GM21526 (cell line): ENCODE results near the gene GPR31.

Source experiments
- ATAC-seq: cut with Tn5 transposase; IDR thresholded peaks from one replicate; pipeline ENCODE4 v1.9.1; 2021; ENCODE audit warnings: moderate library complexity; ENCODE audit not compliant: unreplicated experiment, low FRiP score

The GPR31 gene

GRCh38 chr6:167122041-167122826 is 35.5 kb downstream of the GPR31 start:
- peak; percentile 42 for ATAC-seq

- no peak for ATAC-seq
These were observed 36.4 kb downstream of the GPR31 start for GRCh38 chr6:167121335-167121841.

GRCh38 chr6:167120583-167120903 is 37.2 kb downstream of the GPR31 start:
- ATAC-seq: no peak

GRCh38 chr6:167119670-167120582 is 37.9 kb downstream of the GPR31 start:
- ATAC-seq: no peak

GRCh38 chr6:167118839-167119238 is 38.9 kb downstream of the GPR31 start:
- ATAC-seq: no peak

- ATAC-seq: no peak
These were observed 39.8 kb downstream of the GPR31 start for GRCh38 chr6:167118006-167118405.

GRCh38 chr6:167116838-167117228 is 40.9 kb downstream of the GPR31 start:
- ATAC-seq: no peak

- no peak for ATAC-seq
These were observed 41.5 kb downstream of the GPR31 start for GRCh38 chr6:167116109-167116837.

GRCh38 chr6:167115054-167115453 is 42.7 kb downstream of the GPR31 start:
- ATAC-seq: no peak

GRCh38 chr6:167113935-167114910 is 43.6 kb downstream of the GPR31 start:
- ATAC-seq: peak; percentile 85

- peak; percentile 60 for ATAC-seq
These were observed 44.6 kb downstream of the GPR31 start for GRCh38 chr6:167113047-167113754.

- ATAC-seq: no peak
These were observed 45.4 kb downstream of the GPR31 start for GRCh38 chr6:167112421-167112820.

GRCh38 chr6:167111597-167111996 is 46.2 kb downstream of the GPR31 start:
- ATAC-seq: no peak

GRCh38 chr6:167109651-167110050 is 48.1 kb downstream of the GPR31 start:
- no peak for ATAC-seq

- no peak for ATAC-seq
These were observed 49.5 kb downstream of the GPR31 start for GRCh38 chr6:167108278-167108677.

- no peak for ATAC-seq
These were observed 50.0 kb downstream of the GPR31 start for GRCh38 chr6:167107787-167108186.

GRCh38 chr6:167106406-167106805 is 51.4 kb downstream of the GPR31 start:
- ATAC-seq: no peak
